Activated T-helper 2 cell treated with anti-CD3 and anti-CD28 coated beads, Interferon-gamma antibody, Interleukin-2, Interleukin-4, amounts not matched to agents 10 μg/mL and 5 μg/mL and 100 μg/mL, durations not matched to agents 14 hours and 24 hours and 36 hours (primary cell): ENCODE data around the gene RNF112. TPM values are rescaled to one million over a fixed set of nuclear protein-coding genes. Genes with fewer than 3 reads are reported as not detected.

Experiments
- DNase-seq: peaks from one replicate; pipeline ENCODE4 v3.0.0; 2021; ENCODE audit warnings: low spot score
- H3K27ac Mint-ChIP-seq: one replicate; pipeline ENCODE4 v1.8.0; 2021; ENCODE audit warnings: mixed read lengths
- H3K27me3 Mint-ChIP-seq: one replicate; pipeline ENCODE4 v1.8.0; 2021; ENCODE audit warnings: low read depth, mixed read lengths
- H3K36me3 Mint-ChIP-seq: one replicate; pipeline ENCODE4 v1.8.0; 2021; ENCODE audit warnings: low read depth, mixed read lengths
- H3K4me1 Mint-ChIP-seq: one replicate; pipeline ENCODE4 v1.8.0; 2021; ENCODE audit warnings: low read depth, mixed read lengths
- H3K4me3 Mint-ChIP-seq: one replicate; pipeline ENCODE4 v1.8.0; 2021; ENCODE audit warnings: low read depth, mild to moderate bottlenecking, moderate library complexity, mixed read lengths
- H3K9me3 Mint-ChIP-seq: one replicate; pipeline ENCODE4 v1.8.0; 2021; ENCODE audit warnings: mixed read lengths
- intact Hi-C: fragments of 100-400 bp; cut with micrococcal nuclease; formaldehyde crosslinking; loops from one replicate; pipeline ENCODE4 v1.15.1; 2023
- total RNA-seq: library from RNA; stranded (reverse); gene quantifications from 2 replicates; pipeline ENCODE4 v1.2.3, GENCODE V29; 2022

Gene RNF112
- total RNA-seq, 1 donor from 2014 or later: 0.16 TPM

GRCh38 chr17:19386051-19386929, 24.7 kb upstream of the RNF112 start:
- no peak overlapping the region for H3K27ac Mint-ChIP-seq
- peaks cover 4% of the 10 kb centered on the region for H3K4me1 Mint-ChIP-seq
- H3K4me3 Mint-ChIP-seq: no peak overlapping the region
- peaks cover 25% of the 10 kb centered on the region for H3K36me3 Mint-ChIP-seq
- peaks cover 16% of the 10 kb centered on the region for H3K27me3 Mint-ChIP-seq
- DNase-seq: no peak
- no peaks in the 10 kb centered on the region for H3K9me3 Mint-ChIP-seq
- intact Hi-C loops: no loop called here

DNA sequence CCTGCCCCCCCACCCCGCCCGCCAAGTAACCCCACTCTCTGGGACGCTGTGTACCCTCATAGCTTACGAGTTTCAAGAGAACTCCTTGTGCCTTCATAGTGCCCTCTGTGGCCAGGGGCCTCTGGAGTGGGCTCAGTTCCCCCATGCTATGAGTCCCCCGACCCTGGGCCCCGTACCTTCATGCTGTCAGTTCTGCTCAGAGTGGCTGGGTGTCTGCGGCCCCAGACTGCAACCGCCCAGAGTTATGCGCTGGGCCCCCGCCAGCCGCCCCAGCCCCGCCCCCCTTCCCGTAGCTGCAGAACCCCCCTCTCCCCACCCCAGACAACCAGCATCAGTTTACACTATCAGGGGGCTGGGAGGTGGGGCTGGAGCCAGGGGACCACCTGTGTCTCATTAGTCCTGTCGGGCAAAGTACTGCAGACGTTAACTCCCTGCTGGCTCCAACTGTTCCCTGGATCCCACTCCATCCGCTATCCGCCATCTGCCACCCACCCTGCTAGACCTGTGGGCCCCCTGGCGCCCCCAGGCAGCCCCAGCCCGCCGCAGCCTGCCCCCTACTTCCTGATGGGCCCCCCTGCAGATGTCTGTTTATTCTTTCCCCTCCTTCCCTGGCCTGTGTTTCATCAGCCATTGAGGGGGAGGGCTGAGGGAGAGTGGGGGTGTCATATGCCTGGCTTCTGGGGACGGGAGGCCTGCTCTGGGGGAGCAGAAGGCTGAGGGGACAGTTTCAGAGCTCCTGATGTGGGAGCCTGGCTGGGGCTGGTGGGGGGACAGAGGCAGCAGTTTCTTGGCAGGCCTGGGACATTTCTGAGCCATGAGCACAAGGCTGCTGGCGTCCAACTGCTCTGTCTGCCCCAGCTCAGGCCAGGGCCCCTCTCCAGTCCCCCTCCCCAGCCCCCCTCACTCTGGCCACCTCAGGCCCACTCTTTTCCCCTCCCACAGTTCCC, 23.8 kb upstream of the RNF112 start, which contains the start of gene MFAP4:
Gene MFAP4, minus strand, starts transcription at position 217 of the 947 bp plus-strand sequence. Its CDS starts 35 bp downstream, at position 182.
- no peak for DNase-seq
- H3K4me3 Mint-ChIP-seq: no peak within 1 kb of the TSS
- peaks cover 4% of the 10 kb centered on the region for H3K4me1 Mint-ChIP-seq
- H3K27me3 Mint-ChIP-seq: peaks cover 22% of the 10 kb centered on the region
- intact Hi-C loops: no loop called here
- H3K9me3 Mint-ChIP-seq: no peaks in the 10 kb centered on the region
- H3K36me3 Mint-ChIP-seq: peaks cover 21% of the 10 kb centered on the region
- no peak within 1 kb of the TSS for H3K27ac Mint-ChIP-seq

DNA sequence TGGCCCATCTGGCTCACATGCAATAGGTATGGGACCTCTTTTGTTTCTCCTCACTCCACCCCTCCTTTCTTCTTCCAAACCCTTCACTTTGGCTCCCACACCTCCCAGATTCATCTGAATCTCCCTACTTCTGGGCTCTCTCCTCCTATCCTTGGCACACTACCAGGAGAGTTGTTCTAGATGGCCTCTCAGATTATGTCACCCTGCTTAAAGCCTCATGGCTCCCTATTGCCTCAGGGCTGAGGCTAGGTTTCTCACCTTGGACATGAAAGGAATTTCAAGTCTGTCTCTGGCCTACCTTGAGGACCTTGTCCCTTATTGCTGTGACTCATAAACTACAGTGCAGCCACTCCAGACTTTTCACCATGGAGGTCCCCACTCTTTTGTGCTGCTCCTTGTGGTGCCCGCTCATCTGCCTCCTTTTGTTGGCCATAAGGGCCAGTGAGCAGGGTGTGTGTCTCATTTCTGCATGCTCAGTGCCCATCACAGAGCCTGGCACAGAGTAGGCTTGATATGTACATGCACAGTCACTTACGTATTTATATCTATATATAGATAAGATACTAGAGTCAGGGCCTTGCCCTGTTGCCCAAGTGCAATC, 23.0 kb upstream of the RNF112 start:
- no peak overlapping the region for H3K27ac Mint-ChIP-seq
- H3K27me3 Mint-ChIP-seq: peaks cover 28% of the 10 kb centered on the region
- peaks cover 19% of the 10 kb centered on the region for H3K36me3 Mint-ChIP-seq
- no peak for DNase-seq
- H3K4me1 Mint-ChIP-seq: peaks cover 2% of the 10 kb centered on the region
- H3K4me3 Mint-ChIP-seq: no peak overlapping the region
- no peaks in the 10 kb centered on the region for H3K9me3 Mint-ChIP-seq
- intact Hi-C loops: no loop called here

DNA sequence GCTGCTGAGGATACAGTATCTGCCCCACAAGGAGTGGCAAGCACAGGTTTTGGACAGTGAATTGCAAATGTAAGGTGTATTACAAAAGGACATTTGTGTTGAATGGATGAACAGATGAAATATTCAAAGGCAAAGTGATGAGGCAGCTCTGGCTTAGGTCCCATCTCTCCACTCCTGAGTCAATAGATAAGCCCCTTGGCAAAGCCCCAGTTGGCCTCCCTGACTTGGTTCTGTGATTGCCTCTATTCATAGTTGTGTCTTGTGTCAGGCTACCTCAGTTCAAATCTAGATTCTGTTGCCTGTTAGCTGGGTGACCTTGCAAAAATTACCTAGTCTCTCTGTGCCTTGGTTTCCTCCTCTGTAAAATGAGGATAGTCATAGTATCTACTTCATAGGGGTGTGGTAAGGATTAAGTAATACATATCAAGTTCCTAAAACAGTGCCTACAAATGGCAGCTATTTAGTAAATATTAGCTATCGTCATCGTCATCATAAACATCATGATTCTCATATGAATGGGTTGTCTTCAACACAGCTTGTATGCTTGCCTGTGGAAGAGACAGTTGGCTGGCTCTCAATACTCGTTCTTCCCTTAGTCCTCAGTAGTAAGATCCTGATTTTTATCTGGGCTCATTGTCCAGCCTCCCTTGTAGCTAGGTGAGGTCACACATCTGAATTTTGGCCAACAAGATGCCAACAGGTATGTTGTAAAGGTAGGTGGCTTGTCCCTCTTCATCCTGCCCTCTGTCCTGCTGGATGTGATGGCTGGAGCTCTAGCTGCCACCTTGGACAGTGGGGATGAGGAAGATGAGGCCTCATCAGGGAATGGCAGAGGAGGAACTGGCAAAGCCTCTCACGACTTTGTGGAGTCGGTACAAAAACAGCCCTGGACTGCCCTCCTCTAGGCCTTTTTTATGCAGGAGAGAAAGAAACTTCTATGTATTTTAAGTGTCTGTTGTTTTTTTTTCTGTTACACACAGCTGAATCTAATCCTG, 21.9 kb upstream of the RNF112 start:
- H3K27ac Mint-ChIP-seq: no peak overlapping the region
- H3K4me1 Mint-ChIP-seq: peaks cover 2% of the 10 kb centered on the region
- DNase-seq: no peak
- no peaks in the 10 kb centered on the region for H3K9me3 Mint-ChIP-seq
- H3K36me3 Mint-ChIP-seq: peaks cover 12% of the 10 kb centered on the region
- H3K4me3 Mint-ChIP-seq: no peak overlapping the region
- intact Hi-C loops: no loop called here
- peaks cover 37% of the 10 kb centered on the region for H3K27me3 Mint-ChIP-seq

DNA sequence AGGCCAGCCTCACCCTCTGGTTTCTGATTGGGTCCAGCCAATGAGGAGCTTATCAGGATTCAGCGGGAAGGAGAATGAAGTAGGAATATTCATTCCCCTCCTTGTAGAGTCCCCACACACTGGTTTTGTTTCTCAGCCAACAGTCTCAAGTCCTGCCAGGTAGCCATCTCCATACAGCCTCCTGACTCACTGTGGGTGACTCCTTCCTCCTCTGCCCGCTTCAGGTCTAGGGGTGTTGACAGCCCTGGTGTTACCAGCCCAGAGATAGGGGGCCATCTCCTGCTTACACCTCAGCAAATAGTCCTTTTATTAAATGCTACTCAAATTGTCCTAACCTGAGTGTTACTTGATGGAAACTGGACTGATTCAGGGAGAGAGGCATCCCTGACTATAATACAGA, 20.1 kb upstream of the RNF112 start:
- H3K27ac Mint-ChIP-seq: no peak overlapping the region
- no peaks in the 10 kb centered on the region for H3K4me1 Mint-ChIP-seq
- no peaks in the 10 kb centered on the region for H3K36me3 Mint-ChIP-seq
- no peaks in the 10 kb centered on the region for H3K9me3 Mint-ChIP-seq
- intact Hi-C loops: no loop called here
- DNase-seq: no peak
- H3K27me3 Mint-ChIP-seq: peaks cover 42% of the 10 kb centered on the region
- no peak overlapping the region for H3K4me3 Mint-ChIP-seq

DNA sequence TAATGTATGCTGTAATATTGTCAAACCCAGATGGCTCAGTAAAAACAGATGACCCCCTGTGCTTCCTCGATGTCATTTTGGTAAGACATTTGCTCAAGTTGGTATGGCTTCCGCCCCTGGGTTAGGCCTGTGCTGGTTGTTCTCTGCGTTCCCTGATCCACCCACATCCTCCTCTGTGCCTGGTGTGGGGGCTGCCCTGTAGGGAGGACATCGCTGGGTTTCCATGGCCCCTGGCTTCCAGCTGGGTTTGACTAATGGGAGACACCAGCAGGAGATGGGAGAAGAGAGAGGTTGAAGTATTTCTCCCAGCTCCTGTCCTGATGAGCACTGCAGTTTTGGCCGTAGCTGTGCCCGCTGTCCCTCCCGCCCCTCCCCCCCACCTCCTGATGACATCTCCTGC, 19.6 kb upstream of the RNF112 start:
- Mint-ChIP-seq H3K27ac (no peak overlapping the region), H3K36me3 (no peaks in the 10 kb centered on the region), H3K4me1 (no peaks in the 10 kb centered on the region), H3K27me3 (peaks cover 43% of the 10 kb centered on the region), H3K9me3 (no peaks in the 10 kb centered on the region), H3K4me3 (no peak overlapping the region)
- no peak for DNase-seq
- intact Hi-C loops: no loop called here

- intact Hi-C loops: no loop called here
Observed at GRCh38 chr17:19392303-19392702, 18.7 kb upstream of the RNF112 start.

DNA sequence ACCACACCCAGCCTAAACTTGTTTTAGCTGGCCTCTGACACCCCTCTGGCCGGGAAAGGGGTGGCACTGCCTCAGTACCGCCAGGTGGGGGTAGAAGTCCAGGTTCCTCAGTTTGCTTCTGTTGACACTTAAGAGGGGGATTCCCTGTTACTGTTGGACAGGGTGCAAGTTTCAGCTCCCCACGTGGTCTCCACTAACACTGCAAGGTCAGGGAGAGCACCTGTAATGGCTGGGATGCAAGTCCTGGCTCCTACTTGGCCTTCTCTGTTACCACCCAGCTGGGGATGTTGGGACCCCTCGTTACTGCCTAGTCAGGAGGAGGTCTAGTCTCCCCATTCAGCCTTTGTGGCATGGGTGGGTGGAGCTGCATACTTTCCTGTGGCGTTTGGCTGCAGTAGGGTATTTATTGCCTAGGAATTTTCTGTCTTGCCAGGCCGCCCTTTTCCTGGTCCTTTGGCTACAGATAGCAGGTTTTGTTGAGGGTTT, 13.4 kb upstream of the RNF112 start:
- intact Hi-C loops: no loop called here
- Mint-ChIP-seq H3K27ac (no peak overlapping the region), H3K9me3 (no peaks in the 10 kb centered on the region)

More at GRCh38 chr17:19392303-19392702, 18.7 kb upstream of the RNF112 start:
- DNase-seq: no peak
- Mint-ChIP-seq H3K36me3 (no peaks in the 10 kb centered on the region), H3K4me1 (no peaks in the 10 kb centered on the region), H3K27me3 (peaks cover 45% of the 10 kb centered on the region), H3K27ac (no peak overlapping the region), H3K9me3 (no peaks in the 10 kb centered on the region), H3K4me3 (no peak overlapping the region)

GRCh38 chr17:19398301-19399181, 12.5 kb upstream of the RNF112 start:
- no peak overlapping the region for H3K4me3 Mint-ChIP-seq
- H3K36me3 Mint-ChIP-seq: no peaks in the 10 kb centered on the region
- peaks cover 12% of the 10 kb centered on the region for H3K27me3 Mint-ChIP-seq
- no peaks in the 10 kb centered on the region for H3K9me3 Mint-ChIP-seq
- no peak for DNase-seq
- intact Hi-C loops: no loop called here
- no peak overlapping the region for H3K27ac Mint-ChIP-seq
- H3K4me1 Mint-ChIP-seq: no peaks in the 10 kb centered on the region

More for the DNA sequence above, 13.4 kb upstream of the RNF112 start:
- H3K27me3 Mint-ChIP-seq: peaks cover 21% of the 10 kb centered on the region
- H3K36me3 Mint-ChIP-seq: no peaks in the 10 kb centered on the region
- H3K4me1 Mint-ChIP-seq: no peaks in the 10 kb centered on the region
- no peak overlapping the region for H3K4me3 Mint-ChIP-seq
- no peak for DNase-seq

- no peaks in the 10 kb centered on the region for H3K36me3 Mint-ChIP-seq
- intact Hi-C loops: no loop called here
- no peaks in the 10 kb centered on the region for H3K9me3 Mint-ChIP-seq
- no peak for DNase-seq
- H3K4me1 Mint-ChIP-seq: no peaks in the 10 kb centered on the region
- H3K4me3 Mint-ChIP-seq: no peak overlapping the region
- H3K27ac Mint-ChIP-seq: no peak overlapping the region
- peaks cover 6% of the 10 kb centered on the region for H3K27me3 Mint-ChIP-seq
Observed at GRCh38 chr17:19399750-19400450, 11.1 kb upstream of the RNF112 start.
